IPS DF 19.7 (cell line): ENCODE results near the gene PRKCB.

Experiments used
- DNase-seq: peaks from one replicate; pipeline ENCODE4 v3.0.0-alpha.2; 2013; ENCODE audit warnings: low read depth, low spot score

The PRKCB gene

GRCh38 chr16:24174504-24174903, 338.7 kb downstream of the PRKCB start:
- DNase-seq: no peak

DNA sequence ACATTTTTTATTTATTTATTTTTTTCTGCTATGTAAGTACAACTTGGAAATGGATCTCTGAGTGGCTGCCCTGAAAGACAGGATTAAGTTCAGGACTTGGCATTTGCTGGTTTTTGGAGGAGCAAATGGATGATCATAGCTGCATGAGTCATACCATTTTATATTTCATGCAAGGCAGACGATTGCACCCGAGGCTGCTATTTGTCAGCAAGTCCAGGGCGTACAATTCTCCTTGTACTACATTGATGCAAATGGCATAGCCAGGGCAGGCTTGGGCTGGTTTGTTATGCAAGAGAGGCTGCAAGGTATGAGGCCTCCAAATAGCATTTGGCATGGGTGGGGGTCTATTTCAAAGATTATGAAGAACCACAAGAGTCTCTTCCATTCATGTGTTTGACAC, 339.2 kb downstream of the PRKCB start:
- no peak for DNase-seq

DNA sequence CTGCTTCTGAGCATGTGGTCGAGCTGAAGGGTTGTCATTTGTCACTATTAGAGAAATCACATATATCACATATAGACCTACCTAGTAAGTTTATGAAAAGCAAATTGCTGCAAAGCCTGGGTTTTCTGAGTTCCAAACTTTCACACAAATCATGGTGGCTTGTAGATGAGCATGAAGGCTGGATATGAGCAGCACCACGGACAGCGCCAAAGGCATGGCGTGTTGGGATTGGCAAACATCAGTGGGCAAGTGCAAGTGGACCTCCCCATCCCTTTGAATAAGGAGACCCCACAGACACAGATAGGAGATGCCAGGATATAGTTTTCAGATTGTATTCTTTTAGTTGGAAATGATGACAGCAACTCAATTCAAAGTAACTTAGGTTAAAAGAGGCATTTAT, 342.7 kb downstream of the PRKCB start:
- no peak for DNase-seq

DNA sequence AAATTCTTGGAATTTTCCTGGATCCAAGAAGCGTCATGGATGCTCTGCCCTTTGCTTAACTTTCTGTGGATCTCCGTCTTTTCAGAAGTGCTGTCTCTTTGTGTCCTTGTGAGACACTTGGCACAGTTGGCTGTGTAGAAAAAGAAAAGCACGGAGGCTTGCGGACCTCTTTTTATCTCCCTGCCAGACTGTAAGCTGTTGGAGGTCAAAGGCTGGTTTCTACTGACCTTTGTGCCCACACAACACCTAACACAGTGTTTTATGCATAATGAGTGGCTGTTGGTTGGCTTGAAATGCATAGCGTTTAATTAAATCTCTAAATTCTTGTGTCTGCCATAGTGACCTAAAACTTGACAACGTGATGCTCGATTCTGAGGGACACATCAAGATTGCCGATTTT, 344.7 kb downstream of the PRKCB start:
- no peak for DNase-seq

DNA sequence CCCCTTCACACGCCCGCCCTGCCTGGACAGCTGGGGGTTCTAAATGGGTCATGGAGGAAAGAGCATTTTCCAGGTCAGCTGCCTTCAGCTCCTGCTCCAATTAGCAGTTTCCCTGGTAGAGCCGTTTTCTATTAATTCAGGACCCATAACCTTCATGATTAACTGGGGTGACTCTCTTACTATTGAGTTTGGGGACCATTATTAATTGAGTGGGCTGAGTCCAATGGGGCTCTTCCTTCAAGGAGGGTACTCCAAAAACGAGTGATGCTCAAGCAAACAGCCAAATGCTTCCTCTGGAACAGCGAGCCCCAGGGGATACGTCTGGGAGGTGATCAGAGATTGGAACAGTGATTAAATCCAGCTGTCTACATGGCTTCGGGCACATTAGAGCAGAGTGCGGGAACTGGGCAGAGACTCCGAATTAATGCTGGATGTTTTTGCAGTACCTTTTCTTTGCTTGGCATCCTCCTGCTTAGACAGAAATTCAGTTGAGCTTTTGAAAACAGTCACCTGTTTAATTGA, 352.3 kb downstream of the PRKCB start:
- DNase-seq: no peak

DNA sequence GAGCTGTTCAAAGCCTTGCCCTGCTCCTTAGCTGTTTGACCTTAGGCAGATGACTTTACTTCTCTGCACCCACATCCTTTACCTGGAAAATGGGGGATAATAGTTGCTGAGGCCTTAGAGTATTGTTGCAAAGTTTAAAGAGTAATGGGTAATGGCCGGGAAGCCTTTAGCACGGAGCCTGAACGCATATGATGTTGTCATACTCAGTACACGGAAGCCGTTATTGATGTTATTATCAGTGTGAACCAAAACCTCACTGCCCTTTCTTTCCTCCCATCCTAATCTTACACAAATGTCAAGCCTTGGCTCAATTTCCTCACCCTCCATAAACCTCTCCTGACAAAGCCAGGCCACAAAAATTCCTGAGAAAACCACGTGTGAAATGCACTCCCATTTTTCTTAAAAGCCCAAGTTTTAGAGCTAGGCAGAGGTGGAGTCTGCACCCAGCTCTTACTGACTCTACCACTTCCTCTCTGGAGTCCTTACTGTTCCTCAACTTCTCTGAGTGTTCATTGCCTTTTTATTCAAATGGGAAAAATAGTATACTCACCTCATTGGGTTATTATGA, 353.1 kb downstream of the PRKCB start:
- no peak for DNase-seq

DNA sequence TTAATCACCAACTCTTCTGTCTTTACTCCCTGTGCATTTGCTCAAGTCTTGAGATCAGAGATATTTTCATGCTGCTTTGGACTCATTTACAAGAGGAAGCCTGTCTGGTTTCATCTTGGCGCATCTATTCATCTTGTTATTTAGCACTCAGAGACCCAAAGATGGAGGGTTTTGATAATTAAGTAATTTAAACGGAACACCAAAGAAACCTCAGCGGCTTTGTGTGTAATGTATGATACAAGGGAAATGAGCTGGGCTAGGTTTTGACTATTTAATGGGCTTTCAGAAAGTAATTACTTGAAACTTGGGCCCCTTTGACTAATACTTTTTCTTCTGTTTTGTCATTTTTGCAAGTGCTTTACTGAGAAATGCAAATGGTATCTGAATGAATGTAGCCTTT, 354.2 kb downstream of the PRKCB start:
- DNase-seq: no peak

DNA sequence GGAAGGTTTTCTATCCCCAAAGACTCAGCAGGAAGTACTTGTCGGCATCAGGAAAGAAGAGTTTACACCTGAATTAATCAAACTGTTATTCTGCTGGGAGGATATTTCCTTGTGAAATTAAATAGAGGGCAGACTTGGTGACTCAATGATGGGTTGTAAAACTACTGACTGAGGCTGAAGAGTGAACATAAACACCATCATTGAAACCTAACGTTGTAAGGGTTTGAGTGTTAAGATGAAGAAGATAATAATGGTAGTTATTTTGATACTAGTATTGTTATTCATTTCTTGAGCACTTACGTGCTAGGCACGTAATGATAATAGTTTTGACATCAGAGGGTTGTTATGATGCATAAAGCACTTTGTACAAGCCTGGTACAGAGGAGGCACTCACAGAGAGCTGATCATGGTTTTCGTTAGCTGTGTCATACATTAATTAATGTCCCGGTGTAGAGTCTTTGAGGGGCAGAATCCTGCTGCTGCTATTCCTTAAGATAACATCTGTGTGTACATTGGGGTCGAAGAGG, 356.2 kb downstream of the PRKCB start:
- DNase-seq: no peak

- DNase-seq: no peak
Observed at GRCh38 chr16:24195221-24195620, 359.4 kb downstream of the PRKCB start.

GRCh38 chr16:24198807-24199533, 363.2 kb downstream of the PRKCB start:
- DNase-seq: no peak

DNA sequence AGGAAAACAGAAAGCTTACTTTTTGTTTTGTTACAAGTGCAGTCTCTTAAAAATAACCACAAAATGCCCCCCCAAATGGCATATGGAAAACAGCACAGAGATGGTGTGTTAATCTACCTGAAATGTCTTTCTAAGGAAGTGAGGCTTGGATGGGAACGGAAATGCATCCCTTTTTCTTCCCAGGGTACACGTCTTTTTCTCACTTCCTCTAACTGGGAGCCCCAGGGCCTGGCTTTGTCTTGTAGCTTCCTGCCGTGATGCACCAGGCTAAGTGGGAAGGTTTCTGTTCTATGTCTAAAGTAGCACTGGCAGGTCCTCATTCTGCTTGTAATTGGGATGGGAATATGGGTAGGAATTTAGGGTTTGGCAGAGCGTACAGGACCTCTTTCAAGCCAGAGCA, 367.9 kb downstream of the PRKCB start:
- DNase-seq: no peak

GRCh38 chr16:24204150-24204665, 368.4 kb downstream of the PRKCB start:
- no peak for DNase-seq

DNA sequence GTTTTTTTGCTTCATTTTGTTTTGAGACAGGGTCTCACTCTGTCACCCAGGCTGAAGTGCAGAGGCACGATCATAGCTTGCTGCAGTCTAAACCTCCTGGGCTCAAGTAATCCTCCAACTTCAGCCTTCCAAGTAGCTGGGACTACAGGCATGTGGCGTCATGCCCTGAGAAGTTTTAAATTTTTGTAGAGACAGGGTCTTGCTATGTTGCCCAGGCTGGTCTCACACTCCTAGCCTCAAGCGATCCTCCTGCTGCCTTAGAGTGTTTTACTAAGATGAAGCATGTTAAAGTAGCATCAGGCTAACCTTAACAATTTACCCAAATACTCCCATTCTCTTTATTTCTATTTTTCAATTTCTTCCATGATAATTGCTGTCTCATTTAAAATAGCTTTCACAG, 371.1 kb downstream of the PRKCB start:
- DNase-seq: no peak

- DNase-seq: peak; percentile 7
Observed at GRCh38 chr16:24208710-24209109, 372.9 kb downstream of the PRKCB start.

GRCh38 chr16:24214992-24215391, 379.2 kb downstream of the PRKCB start:
- no peak for DNase-seq

- no peak for DNase-seq
Observed at GRCh38 chr16:24216961-24217360, 381.2 kb downstream of the PRKCB start.

- no peak for DNase-seq
Observed at GRCh38 chr16:24217461-24217860, 381.7 kb downstream of the PRKCB start.

- DNase-seq: no peak
Observed at GRCh38 chr16:24218299-24218698, 382.5 kb downstream of the PRKCB start.

GRCh38 chr16:24221219-24221618, 385.4 kb downstream of the PRKCB start:
- no peak for DNase-seq

DNA sequence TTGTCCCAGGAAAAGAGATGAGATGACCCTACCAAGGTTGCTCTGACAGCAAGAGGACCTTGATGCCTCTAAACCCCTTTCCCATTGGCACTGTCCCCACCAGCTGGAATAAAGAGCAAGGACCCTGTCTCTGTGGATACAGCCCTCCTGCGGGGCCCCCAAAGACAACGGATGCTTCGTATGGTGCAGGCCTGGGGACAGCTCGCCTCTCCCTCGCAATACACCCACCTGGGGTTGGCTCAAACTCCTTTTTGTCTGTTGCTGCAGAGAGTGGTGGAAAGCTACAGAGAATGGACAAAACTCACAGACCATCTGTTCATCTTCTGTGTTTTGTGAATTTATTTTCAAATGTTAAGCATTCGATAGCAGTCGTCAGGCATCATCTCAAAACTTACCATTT, 392.7 kb downstream of the PRKCB start:
- DNase-seq: no peak

DNA sequence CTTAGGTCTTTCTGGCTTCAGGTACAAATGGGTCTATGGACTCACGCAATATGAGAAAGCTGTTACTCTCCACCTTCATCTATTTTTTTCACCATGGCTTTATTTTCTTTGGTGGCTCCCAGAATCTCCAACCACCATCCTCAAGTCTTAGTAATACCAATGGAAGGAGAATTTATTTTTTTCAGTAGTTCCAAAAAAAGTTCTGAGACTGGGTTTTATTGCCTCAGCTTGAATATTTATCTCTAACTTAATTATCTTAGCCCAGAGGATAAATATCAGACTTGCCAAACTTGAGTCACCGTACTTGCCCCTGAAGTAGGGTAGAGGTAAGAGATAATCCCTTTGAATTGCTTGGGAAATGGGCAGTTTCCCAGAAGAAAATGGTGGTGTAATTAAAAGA, 397.2 kb downstream of the PRKCB start:
- DNase-seq: no peak

GRCh38 chr16:24234737-24235136, 399.0 kb downstream of the PRKCB start:
- no peak for DNase-seq

- no peak for DNase-seq
Observed at GRCh38 chr16:24235806-24236205, 400.0 kb downstream of the PRKCB start.
